LNCAP (cell line): ENCODE measurements around the gene OR2F2.

Experiments used
- CTCF ChIP-seq: fragments of 450-650 bp; IDR thresholded peaks from 2 replicates; pipeline ENCODE4 v1.5.1; 2017; ENCODE audit warnings: mild to moderate bottlenecking

OR2F2 gene

GRCh38 chr7:143948733-143949132 is 13.7 kb downstream of the OR2F2 start:
- TF ChIP-seq CTCF = no peak

- TF ChIP-seq CTCF = no peak
Measured at GRCh38 chr7:143953421-143953820, 18.4 kb downstream of the OR2F2 start.

GRCh38 chr7:143954135-143954534 is 19.1 kb downstream of the OR2F2 start:
- TF ChIP-seq CTCF = no peak

- TF ChIP-seq CTCF = no peak
Measured at GRCh38 chr7:143954544-143954943, 19.5 kb downstream of the OR2F2 start, which contains the start of gene OR2F1. Gene OR2F1 (plus strand): TSS chr7:143954844. CDS start chr7:143959971, 5,127 bp downstream.

GRCh38 chr7:143958781-143959180 is 23.7 kb downstream of the OR2F2 start:
- TF ChIP-seq CTCF = no peak

- no peak for TF ChIP-seq CTCF
Measured at GRCh38 chr7:143960813-143961610, 26.0 kb downstream of the OR2F2 start.

GRCh38 chr7:143965280-143965679 is 30.2 kb downstream of the OR2F2 start:
- no peak for TF ChIP-seq CTCF
